ENCODE results near the gene MRPL24. TPM values are rescaled to one million over a fixed set of nuclear protein-coding genes. Genes with fewer than 3 reads are reported as not detected.

MRPL24 gene
- total RNA-seq, 1 donor from 2014 or later, result 89.6 TPM

DNA sequence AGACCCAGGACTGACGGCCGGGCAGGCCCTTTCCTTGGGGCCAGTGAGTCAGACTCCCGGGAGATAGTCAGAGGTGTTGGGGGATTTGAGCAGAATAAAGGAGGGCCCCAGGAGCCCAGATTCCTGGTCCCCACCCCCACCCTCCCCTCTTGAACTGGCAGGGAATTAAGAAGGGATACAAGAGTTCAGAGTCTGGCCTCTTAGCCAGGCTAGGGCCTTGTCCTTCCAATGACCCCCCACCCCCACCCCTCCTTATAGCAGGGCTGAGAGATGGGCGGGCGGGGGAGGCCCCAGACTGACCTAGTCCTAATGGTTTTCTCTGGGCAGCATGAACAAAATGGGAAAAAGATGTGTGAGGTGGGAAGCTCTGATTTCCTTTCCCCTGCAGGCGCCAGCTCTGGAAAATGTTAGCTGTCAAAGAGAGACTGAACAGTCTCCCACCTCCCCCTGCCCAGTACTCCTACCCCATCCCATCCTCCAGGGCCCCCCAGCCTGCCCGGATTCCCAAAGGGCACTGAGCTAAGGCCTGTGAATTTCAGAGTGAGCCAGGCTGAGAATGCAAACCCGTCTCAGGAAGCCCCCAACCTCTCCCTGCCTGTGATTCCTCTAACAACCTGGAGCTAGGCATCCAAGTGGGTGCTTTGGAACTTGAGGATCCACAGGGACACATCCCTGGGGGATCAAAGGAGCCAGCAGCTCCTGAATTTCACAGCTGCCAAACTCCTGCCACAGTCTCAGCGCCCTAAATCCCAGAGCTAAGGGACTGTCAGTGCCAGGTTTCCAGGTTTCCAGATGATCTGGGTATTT lies 29.7 kb downstream of the MRPL24 start:
- DNase-seq (ENCODE audit: low spot score), result no peak

DNA sequence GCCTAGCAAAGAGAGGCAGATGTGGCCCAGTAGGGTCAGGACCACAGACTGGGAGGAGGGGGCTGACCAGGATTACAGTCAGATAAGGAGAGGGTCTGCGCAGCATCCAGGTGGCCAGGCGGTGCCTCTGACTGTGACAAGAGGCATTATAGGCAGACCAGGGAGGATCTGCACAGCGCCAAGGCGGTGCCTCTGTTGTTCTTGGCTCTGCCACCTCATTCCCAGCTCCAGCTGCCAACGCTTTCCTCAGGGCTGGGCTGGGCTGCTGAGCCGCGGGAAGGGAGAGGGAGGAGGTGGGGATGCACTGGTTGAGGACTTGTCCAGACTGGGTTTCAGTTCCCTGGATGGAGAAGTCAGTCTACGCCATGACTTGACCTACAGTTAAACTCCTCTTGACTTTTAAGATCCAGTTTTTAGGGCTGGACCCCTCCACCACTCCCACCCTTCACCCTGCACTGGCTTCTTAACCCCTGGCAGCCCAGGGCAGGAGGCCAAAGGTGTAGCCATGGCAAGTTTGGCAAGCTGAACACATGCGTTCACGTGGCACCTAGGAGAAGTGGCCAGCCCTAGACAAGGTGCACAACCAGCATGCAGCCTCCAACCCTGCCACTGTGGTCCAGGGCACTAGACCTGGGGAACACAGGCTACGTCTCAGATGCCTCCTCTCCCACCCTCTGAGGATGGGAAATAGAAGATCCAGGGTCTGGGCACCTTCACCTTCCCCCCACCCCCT lies 31.0 kb downstream of the MRPL24 start:
- DNase-seq (ENCODE audit: low spot score), result no peak

DNA sequence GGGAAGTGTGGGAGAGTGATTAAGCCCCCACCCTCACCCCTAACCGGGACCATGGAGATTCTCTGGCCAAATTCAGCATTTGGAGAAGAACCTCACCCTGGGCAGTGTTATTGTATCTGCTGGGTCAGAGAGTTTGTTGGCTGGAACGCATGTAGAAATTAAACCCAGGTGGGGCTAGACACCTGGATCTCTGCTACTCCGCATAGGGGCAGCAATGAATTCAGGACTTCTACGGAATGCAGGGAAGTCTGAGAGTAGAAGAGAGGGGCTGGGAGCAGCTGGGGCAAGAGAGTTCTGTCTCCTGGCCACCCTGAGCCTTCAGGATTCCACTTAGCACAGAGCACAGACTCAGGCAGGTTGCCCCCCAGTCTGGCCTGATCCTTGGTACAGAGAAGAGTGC lies 31.9 kb downstream of the MRPL24 start:
- DNase-seq (ENCODE audit: low spot score), result no peak

DNA sequence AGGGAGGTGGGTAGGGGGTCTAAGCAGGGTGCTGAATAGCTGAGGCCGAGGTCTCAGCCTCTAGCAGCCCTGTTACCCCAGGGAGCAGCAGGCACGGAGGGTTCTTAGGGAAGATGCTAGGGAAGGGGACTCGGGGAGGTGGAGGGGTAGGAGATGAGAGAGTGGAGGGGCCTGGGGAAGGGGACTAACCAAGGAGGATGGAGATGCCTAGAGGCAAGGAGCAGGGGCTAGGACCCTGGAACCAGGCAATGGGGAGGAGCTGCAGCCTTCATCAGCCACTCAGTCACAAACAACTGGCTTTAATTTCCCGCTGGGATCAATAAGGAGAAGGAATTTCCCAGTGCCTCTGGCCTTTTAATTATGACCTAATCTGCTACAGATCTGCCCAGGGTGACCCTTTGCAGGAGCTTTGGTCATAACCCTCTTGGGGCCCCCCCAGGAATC lies 32.6 kb downstream of the MRPL24 start:
- DNase-seq (ENCODE audit: low spot score), result no peak

DNA sequence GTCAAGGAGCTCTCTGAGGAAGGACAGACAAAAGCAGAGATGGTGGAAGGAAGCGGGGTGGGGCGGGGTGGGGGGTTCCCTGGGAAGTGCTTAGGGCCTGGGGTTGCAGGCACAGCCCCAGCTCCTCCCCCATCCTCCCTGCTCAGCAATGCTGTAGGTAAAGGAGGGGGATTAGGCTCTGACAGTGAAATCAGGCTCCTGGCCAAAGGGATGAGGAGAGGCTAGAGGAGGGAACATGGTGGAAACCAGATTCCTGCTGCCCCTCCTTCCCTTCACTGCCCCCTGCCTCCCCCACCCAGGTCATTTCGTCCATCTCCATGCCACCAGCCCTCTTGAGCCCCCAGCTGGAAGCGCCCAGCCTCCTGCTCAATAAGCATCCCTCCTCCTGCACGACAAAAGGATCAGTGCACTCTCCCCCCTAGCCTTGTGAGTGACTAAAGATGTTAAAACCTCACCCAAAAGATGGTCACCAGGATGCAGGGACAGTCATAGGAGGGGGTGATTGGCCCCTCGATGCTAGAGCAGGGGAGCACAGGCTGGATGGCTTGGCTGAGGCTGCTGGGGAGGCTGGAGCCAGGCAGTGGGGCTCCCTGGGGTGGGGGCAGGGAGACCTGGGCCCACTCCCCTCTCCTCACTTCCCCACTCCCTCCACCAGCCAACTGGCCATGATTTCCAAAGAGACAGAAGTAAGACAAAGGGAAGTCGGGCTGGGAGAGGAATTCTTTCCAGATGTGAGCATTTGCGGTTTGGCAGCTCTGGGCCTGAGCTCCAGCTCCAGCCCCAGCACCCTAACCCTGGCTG lies 33.3 kb downstream of the MRPL24 start:
- no peak for DNase-seq (ENCODE audit: low spot score)

DNA sequence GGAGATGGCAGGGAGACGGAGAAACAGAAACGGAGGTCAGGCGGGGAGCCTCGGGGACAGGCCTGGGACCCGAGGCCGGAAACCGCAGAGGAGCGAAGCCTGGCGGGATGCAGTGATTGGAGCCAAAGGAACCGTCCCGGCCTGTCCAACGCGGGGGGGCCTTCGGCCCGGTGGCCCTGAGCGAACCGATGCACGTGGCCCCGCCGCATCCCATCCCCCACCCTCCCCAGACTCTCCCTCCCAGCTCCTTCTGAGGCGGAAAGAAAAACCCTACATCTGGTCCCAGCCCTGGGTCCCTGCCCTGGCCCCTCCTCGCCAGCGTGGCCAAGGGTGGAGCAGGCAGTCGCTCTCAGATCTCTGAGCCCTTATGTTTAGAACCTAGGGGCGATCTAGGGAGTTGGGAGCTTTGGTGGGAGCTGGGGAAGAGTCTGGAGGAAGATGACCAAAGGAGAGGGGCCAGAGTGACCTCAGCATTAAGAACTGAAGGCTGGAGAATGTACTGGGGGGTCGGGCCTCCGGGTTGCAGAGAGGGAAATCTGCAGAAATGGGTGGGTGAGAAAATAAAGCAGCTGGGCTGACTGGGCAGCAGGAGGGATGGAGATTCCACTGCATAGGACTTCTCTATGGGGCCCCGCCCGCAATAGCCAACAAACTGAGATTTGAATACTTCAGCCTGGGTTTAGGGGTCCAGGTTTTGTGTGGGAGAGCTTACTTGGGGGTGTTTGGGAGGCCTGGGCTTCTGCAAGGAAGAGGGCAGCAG lies 34.1 kb downstream of the MRPL24 start:
- no peak for DNase-seq (ENCODE audit: low spot score)

DNA sequence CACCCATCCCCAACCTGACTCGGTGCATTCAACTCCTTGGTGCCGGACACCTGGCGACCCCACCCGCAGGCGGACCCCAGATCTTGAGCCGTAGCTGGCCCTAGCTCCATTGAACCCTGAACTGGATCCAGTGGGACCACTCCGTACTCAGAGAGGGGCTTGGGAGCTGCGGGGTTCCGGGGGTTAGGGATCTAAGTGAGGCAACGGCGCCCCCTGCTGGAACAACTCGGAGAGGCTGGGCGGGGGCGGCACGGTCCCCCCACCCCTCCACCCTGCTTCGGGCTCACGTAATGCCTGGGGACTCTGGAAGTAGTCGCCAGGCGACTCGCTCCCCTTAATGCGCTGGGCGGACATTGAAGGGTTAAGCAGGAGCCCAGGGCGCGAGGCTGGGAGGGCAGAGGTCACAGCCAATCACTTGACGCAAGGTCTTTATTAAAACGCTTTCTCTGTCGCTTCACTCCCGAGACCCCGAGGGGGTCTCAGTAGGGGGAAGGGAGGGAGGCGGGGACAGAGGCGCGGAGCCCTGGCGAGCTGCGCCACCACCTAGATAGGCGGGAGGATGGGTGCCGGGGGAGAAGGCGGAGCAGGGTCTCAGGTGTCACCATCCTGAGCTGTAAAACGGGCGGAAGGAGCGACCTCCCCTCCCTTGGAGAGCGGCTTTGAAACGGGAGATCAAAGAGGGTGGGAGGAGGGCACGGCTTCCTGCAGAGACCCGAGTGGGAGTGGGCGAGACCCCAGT lies 34.8 kb downstream of the MRPL24 start:
- DNase-seq (ENCODE audit: low spot score), result no peak

DNA sequence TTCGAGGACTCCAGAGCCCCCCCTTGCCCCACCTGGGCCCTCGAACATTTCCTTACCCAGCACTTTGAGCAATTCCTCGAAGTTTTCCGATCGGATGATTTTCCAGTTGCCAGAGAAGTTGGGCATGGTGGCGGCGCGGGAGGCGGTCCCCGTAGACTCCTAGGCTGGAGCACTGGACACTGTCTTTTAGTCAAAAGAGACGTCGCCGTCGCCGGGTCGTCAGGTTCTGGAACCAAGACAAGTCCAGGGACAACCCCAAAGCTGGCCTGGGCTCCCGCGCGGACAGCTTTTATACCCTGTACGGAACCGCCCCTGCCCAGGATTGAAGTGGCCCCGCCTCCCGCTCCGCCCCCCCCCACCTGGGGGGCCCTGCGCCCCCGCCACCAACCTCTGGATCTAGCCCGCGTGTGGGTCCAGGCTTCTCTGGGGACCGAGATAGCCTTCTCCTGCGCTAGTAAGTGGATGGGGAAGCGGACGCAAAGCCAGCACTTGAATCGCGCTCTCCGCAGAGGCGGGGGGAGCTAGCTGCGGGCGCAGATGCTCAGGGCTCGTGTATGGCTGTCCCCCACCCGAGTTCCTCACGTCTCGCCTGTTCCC lies 35.5 kb downstream of the MRPL24 start, which contains the start of gene CRABP2:
CRABP2 (minus strand) TSS at position 263 of the 597 bp plus-strand sequence; CDS start at position 126, 137 bp downstream.
- no peak for DNase-seq (ENCODE audit: low spot score)

DNA sequence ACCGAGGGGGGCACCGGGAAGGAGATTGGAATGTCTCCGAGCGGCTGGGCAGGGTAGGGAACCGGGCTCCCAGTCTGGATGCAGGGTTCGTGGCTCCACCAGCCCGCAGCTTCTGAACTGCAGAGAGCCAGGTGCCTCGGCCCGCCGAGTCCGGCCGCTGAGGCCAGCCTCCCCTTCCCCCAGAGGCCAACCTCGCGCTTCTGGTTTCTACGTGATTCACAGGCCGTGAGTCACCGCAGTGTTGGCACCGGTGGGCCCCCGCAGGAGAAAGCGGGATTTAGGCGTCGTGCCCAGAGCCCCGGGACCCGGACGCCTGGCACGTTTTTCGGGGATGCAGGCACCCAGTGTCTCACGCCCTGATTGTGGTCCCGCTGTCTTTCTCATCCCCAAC lies 36.0 kb downstream of the MRPL24 start:
- DNase-seq (ENCODE audit: low spot score), result peak; percentile 92

DNA sequence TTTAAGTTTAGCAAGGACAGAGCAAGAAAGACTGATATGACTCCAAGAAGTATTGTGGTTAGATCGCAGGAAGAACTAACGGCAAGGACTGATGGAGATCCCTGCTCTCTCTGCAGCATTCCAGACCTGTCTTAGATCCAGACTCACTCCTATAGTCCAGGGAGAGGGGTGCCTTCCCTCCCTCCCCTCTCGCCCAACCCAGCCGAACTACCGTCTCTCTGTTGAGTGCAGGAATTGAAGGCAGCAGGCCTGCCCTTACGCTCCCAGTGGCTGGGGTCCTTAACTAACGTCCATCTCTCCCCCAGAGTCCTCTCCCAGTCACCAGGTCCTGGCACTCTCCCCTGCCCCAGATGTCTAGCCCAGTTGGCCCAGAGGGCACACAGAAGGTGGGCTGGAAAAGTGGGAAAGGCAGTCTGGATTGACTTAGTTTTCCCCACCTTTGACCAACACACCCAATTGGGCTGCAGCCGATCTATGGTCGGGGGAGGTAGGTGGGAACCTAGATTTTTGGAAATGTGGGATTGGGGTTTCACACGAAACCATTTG lies 36.6 kb downstream of the MRPL24 start:
- no peak for DNase-seq (ENCODE audit: low spot score)

DNA sequence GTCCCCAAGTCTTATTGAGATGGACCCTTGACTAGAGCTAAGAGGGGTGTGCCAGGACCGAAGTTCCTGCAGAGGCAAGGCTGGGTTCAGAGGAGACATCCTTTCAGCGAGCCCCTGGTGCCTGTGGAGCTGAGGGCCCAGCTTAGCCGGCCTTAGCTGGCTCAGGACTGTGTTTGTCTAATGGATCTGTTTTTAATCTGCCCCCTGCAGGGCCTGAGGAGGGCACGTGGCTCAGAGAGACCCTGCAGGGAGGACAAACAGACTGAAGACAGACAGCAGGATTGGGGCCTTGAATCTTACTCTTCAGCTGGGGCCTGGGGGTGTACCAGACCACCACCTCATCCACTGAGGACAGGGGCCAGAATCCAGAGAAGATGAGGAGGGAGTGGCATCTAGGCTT lies 37.1 kb downstream of the MRPL24 start:
- DNase-seq (ENCODE audit: low spot score), result no peak

DNA sequence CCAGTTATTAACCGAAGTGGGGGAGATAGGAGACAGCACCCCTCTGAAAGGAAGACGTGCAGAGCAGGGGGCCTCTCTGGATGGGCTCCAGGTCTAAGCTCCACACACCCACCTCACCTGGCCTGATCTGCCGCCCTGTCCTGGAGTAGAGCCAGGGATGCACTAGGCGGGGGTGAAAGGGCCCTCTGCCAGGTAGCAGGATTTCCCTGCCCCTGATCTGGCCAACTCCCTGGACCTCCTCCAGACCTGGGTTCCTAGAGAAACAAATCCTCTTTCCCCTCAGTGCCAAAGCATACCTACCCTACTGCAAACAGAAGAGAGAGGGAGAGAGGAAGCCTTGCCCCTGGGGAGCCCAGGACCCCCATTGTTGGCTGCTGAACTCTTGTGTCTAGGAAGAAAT lies 37.6 kb downstream of the MRPL24 start:
- no peak for DNase-seq (ENCODE audit: low spot score)

DNA sequence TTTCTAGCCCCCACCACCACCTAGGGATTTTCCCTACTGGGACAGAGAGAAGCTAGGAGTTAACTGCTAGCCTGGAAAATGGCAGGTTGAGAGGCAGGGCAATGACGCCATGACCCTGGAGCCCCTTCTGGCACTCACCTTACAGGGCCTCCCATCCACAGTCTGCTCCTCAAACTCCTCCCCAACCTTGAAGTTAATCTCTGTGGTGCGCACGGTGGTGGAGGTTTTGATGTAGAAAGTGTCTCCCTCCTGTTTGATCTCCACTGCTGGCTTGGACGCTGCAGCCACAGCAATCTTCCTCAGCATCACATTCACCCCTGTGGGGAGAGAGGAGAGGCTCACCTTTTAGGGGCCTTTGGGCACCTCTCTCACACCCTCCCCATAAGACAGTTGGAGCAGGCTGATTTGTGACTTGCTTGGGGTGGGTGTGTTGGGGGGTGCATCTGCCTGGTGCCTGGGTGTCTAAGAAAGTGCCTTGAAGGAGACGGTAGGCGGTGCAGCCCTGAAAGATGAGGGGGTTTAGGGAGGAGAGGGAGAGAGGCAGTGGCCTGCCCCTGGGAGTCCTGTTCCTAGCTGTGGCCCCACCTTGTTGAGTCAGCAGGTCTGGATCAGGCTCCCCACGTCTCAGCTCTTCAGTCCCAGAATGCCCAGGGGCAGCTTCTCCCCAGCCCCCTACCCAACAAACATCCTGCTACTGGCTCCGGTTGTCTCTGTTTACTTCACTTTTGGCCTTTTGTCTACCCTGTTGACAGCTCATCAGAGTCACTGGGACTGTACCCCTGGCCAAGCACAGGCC lies 40.0 kb downstream of the MRPL24 start:
- no peak for DNase-seq (ENCODE audit: low spot score)

DNA sequence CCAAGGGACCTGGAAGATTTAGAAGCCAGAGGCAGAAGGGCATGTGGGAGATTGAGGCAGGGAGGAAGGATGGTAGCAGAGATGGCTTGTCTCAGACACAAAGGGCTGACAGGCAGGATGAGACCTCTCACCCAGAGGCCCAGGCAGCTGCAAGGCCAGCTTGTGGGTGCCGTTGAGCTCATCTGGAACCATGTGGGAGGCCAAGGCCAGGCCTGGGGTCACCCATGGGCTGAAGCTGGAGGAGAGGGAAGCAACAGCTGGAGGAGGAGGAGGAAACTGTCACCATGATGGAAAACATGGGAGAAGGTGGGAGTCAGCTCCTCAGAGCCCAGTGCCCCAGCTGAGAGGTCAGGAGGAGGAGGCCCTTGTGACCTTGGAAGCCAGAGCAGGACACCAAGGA lies 41.9 kb downstream of the MRPL24 start:
- no peak for DNase-seq (ENCODE audit: low spot score)

DNA sequence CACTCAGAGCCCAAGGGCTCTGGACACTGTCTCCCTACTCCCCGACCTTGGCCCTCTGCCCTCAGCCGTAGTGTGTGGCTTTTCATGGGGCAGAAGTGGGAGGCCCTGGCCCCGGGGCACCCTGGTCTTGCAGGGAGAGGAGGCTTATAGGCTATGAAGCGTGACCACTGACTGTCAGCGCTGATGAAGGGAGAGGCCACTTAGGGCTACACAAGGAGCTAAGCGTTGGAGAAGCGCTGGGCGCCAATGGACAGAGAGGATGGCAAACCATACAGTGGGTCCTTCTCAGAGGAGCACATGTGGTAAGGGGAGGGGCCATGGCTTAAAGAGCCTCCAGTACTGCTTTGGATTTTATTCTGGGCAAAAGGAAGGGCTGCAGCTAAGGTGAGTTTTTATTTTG lies 43.4 kb downstream of the MRPL24 start:
- DNase-seq (ENCODE audit: low spot score), result no peak

DNA sequence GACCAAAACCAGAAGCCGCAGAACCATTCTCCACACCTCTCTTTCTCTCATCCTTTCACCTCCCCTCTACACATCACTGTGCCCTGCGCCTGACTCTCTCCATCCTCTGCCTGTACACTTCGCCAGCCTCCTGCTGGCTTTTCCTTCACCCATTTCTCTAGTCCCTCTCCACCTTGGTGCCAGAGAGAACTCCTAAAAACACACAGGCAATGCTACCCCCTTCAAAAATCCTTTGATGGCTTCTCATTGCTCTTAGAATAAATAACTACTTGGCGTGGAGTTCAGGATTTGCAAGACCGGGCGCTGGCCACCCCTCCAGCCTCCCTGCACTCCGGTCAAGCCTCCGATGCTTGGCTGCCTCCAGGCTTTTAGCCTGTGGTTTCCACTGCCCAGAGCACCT lies 44.1 kb downstream of the MRPL24 start:
- no peak for DNase-seq (ENCODE audit: low spot score)

DNA sequence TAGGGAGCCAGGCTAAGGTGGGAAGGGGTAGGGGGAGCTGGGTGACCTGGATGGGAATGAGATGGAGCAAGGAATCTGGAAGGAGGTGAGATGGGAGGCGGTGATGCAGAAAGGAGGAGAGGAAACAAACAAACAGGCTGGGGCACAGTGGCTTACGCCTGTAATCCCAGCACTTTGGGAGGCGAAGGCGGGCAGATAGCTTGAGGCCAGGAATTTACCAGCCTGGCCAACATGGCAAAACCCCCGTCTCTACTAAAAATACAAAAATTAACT lies 46.3 kb downstream of the MRPL24 start:
- no peak for DNase-seq (ENCODE audit: low spot score)

DNA sequence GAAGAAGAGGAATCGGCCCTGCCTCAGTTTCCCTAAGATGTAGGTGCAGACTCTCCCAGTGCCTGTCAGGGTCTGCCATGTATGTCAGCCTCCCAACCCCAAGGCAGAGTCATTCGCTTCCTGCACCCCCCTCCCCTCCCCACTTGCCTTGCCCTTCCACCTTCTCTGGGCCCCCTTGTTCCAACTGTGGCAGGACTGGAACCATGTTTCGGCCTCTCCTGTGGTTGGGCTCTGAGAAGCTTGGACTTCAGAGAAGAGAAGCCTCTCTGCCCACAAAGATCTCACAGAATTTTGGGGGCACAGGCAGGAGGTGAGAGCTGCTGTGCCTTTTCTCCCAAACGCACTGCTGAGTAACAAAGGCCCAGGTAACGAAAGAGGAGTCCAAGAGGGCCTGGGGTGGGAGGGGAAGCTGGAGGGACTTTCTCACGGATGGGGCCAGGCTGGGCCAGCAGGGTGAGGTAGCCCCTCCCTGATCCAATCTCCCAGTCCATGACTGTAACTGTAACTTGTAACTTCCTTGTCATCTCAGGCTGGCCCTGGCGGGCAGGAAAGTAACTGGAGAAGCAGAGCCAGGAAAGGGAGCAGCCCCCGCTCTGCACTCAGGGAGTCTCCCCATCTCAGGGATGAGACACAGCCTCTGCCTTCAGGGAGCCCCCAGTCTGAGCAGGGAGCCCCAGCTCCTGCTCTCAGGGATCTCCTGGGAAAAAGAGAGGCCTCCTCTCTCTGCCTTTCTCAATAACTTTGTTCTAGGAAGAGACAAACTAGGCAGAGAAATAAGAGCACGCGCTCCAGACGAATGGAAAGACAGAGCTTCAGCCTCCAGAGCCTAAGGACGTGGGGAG lies 46.8 kb downstream of the MRPL24 start:
- no peak for DNase-seq (ENCODE audit: low spot score)
